ENCODE results near the gene IL1RN. TPM values are rescaled to one million over a fixed set of nuclear protein-coding genes. Genes with fewer than 3 reads are reported as not detected.
"Not testable (repeated sequence)": the region's sequence is repeated elsewhere in the genome, so short reads cannot be mapped to it uniquely, and the experiment has no call there.

Gene IL1RN
- total RNA-seq, 4 donors from 2014 or later, result 0.46 to 32.9 (median 2.7) TPM

GRCh38 chr2:113089916-113090315, 37.5 kb upstream of the IL1RN start:
- H3K36me3 ChIP-seq, result no peaks in the 10 kb centered on the region
- H3K9me3 ChIP-seq, result peaks cover 0 to 5% (median 0%) of the 10 kb centered on the region in 3 donors
- ATAC-seq, result no peak
- peaks cover 38% of the 10 kb centered on the region for H3K27me3 ChIP-seq
- no peak overlapping the region for H3K4me3 ChIP-seq
- no peak overlapping the region for H3K27ac ChIP-seq
- H3K4me1 ChIP-seq, result no peaks in the 10 kb centered on the region
- TF ChIP-seq EP300 (IDR thresholded peaks at IDR 0.05) (no peak), POLR2AphosphoS5 (IDR thresholded peaks at IDR 0.05) (no peak), POLR2A (IDR thresholded peaks at IDR 0.05) (no peak)
- TF ChIP-seq, protein P1, sequence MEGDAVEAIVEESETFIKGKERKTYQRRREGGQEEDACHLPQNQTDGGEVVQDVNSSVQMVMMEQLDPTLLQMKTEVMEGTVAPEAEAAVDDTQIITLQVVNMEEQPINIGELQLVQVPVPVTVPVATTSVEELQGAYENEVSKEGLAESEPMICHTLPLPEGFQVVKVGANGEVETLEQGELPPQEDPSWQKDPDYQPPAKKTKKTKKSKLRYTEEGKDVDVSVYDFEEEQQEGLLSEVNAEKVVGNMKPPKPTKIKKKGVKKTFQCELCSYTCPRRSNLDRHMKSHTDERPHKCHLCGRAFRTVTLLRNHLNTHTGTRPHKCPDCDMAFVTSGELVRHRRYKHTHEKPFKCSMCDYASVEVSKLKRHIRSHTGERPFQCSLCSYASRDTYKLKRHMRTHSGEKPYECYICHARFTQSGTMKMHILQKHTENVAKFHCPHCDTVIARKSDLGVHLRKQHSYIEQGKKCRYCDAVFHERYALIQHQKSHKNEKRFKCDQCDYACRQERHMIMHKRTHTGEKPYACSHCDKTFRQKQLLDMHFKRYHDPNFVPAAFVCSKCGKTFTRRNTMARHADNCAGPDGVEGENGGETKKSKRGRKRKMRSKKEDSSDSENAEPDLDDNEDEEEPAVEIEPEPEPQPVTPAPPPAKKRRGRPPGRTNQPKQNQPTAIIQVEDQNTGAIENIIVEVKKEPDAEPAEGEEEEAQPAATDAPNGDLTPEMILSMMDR (IDR thresholded peaks at IDR 0.05), result no peak

DNA sequence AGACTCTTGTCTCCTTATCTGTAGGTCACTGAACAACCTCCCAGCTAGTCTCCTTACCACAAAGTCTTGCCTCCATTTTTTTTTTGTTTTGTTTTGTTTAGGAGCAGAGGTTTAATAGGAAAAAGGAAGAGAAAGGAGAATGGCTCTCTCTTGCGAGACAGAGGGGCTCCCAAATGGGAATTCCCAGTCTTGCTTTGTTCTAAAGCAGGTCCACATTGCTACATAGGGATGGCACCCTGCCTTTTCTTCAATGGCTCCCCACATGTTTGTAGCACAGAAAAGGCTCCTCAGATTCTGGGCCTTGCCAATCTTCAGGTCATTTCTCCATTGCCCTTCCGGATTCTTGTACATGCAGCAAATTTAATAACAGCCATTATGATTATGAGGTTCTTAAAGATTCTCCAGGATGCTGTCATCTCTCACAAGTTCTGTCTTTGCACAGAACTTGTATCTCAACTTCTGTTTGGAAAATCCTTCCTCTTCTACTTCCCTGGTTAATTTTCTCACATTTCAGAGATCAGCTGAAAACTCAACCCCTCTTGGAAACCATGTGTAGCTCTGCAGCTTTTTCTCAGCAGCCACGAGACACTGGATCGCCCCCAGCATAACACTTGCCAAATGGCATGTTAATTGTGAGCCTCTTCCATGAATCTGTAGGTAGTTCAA, 36.0 kb upstream of the IL1RN start:
- no peak overlapping the region for H3K4me3 ChIP-seq
- H3K4me1 ChIP-seq, result no peaks in the 10 kb centered on the region
- H3K27me3 ChIP-seq, result peaks cover 38% of the 10 kb centered on the region
- WGBS, 2 donors (ENCODE audit: low coverage in 1 of 2), result 65 to 90% methylated on average over 2 to 3 of the region's 4 CpGs
- no peak for ATAC-seq
- H3K9me3 ChIP-seq, result peaks cover 0 to 5% (median 0%) of the 10 kb centered on the region in 3 donors
- TF ChIP-seq POLR2AphosphoS5 (IDR thresholded peaks at IDR 0.05), result no peak
- TF ChIP-seq POLR2A (IDR thresholded peaks at IDR 0.05), result no peak
- TF ChIP-seq, protein P1 (IDR thresholded peaks at IDR 0.05), result no peak
- no peak for TF ChIP-seq EP300 (IDR thresholded peaks at IDR 0.05)
- no peak overlapping the region for H3K27ac ChIP-seq
- H3K36me3 ChIP-seq, result no peaks in the 10 kb centered on the region

DNA sequence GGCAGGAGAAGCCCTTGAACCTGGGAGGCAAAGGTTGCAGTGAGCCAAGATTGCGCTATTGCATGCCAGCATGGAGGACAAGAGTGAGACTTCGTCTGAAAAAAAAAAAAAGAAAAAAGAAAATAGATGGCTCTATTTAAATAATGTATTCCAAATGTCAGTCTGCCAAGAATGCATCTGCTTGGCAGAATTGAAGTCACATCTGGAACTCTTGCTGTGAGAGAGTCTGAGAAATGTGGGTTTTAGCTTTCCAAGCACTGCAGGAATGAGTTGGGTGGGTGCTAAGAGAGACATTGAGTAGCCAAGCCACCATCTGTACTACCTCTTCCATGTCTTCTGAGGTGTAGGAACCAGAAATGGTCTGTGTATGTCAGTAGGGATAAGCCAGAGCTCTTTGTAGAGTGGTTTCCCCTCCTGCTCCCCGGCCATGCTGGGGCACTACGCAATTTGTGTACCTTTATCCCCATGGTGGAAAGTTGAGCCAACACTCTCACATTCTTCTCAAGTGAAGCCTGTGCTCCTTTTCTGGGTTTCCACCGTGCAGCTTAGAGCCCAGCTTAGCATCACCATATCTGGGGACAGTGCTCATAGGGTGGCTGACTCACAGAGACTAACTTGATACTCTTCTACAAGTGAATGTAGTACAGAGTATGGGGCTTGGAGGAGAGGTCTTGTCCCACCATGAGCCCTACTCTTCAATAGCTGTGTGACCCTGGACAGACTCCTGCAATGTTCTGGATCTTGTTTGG, 34.4 kb upstream of the IL1RN start:
- Histone ChIP-seq H3K9me3 (peaks cover 0 to 4% (median 0%) of the 10 kb centered on the region in 3 donors), H3K27ac (no peak overlapping the region), H3K4me1 (no peaks in the 10 kb centered on the region), H3K4me3 (no peak overlapping the region), H3K36me3 (no peaks in the 10 kb centered on the region), H3K27me3 (peaks cover 31% of the 10 kb centered on the region)
- 80 to 83% methylated on average over 2 of the region's 5 CpGs for WGBS, 2 donors (ENCODE audit: low coverage in 1 of 2)
- ATAC-seq, result no peak
- TF ChIP-seq POLR2A (IDR thresholded peaks at IDR 0.05) (no peak), EP300 (IDR thresholded peaks at IDR 0.05) (no peak), POLR2AphosphoS5 (IDR thresholded peaks at IDR 0.05) (no peak)
- TF ChIP-seq, protein P1 (IDR thresholded peaks at IDR 0.05), result no peak

- TF ChIP-seq, protein P1 (IDR thresholded peaks at IDR 0.05), result no peak
- TF ChIP-seq POLR2A (IDR thresholded peaks at IDR 0.05), result no peak
- TF ChIP-seq POLR2AphosphoS5 (IDR thresholded peaks at IDR 0.05), result no peak
- no peak for TF ChIP-seq EP300 (IDR thresholded peaks at IDR 0.05)
- ATAC-seq, result no peak
- Histone ChIP-seq H3K36me3 (no peaks in the 10 kb centered on the region), H3K27ac (no peak overlapping the region), H3K4me3 (no peak overlapping the region), H3K27me3 (peaks cover 26% of the 10 kb centered on the region), H3K9me3 (peaks cover 0 to 4% (median 0%) of the 10 kb centered on the region in 3 donors), H3K4me1 (no peaks in the 10 kb centered on the region)
- WGBS, 2 donors (ENCODE audit: low coverage in 1 of 2), result 29 to 56% methylated on average over 2 of the region's 2 CpGs
These were observed 33.8 kb upstream of the IL1RN start for GRCh38 chr2:113093613-113093977.

GRCh38 chr2:113096306-113096705, 31.1 kb upstream of the IL1RN start:
- not testable (repeated sequence) for H3K4me1 ChIP-seq, H3K9me3 ChIP-seq, H3K27ac ChIP-seq, ATAC-seq, H3K36me3 ChIP-seq, H3K4me3 ChIP-seq
- H3K27me3 ChIP-seq, result peaks cover 12% of the 10 kb centered on the region
- WGBS, 2 donors (ENCODE audit: low coverage in 1 of 2), result 71 to 82% methylated on average over 1 to 5 of the region's 14 CpGs

DNA sequence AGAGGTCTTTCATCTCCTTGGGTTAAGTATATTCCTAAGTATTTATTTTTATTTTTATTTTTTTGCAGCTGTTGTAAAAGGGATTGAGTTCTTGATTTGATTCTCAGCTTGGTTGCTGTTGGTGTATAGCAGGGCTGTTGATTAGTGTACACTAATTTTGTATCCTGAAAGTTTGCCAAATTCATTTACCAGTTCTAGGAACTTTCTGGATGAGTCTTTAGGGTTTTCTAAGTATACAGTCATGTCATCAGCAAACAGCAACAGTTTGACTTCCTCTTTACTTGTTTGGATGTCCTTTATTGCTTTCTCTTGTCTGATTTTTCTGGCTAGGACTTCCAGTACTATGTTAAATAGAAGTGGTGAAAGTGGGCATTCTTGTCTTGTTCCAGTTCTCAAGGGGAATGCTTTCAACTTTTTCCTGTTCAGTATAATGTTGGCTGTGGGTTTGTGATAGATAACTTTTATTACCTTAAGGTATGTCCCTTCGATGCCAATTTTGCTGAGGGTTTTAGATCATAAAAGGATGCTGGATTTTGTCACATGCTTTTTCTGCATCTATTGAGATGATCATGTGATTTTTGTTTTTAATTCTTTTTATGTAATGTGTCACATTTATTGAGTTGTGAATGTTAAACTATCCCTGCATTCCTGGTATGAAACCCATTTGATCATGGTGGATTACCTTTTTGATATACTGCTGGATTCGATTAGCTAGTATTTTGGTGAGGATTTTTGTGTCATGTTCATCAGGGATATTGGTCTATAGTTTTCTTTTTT, 30.4 kb upstream of the IL1RN start:
- not testable (repeated sequence) for H3K9me3 ChIP-seq, H3K4me1 ChIP-seq, H3K4me3 ChIP-seq, H3K27ac ChIP-seq, ATAC-seq, H3K36me3 ChIP-seq
- peaks cover 11% of the 10 kb centered on the region for H3K27me3 ChIP-seq
- 74 to 89% methylated on average over 2 of the region's 2 CpGs for WGBS, 2 donors (ENCODE audit: low coverage in 1 of 2)
